ENCODE results near the gene TPRG1. TPM values are rescaled to one million over a fixed set of nuclear protein-coding genes. Genes with fewer than 3 reads are reported as not detected.

TPRG1 gene
- total RNA-seq, 4 donors from 2014 or later = 0.66 to 23.1 (median 5.6) TPM; not detected in 1

- Histone ChIP-seq H3K36me3 (no peaks in the 10 kb centered on the region), H3K27me3 (no peaks in the 10 kb centered on the region), H3K4me1 (no peaks in the 10 kb centered on the region), H3K9me3 (no peaks in the 10 kb centered on the region), H3K4me3 (no peak overlapping the region), H3K27ac (no peak overlapping the region)
- no peak for DNase-seq
- TF ChIP-seq POLR2A (IDR thresholded peaks at IDR 0.05) = no peak
Measured at GRCh38 chr3:189142527-189142926, 29.2 kb upstream of the TPRG1 start.

GRCh38 chr3:189143321-189143720 is 28.4 kb upstream of the TPRG1 start:
- Histone ChIP-seq H3K36me3 (no peaks in the 10 kb centered on the region), H3K4me3 (no peak overlapping the region), H3K4me1 (no peaks in the 10 kb centered on the region), H3K27me3 (no peaks in the 10 kb centered on the region), H3K9me3 (no peaks in the 10 kb centered on the region), H3K27ac (no peak overlapping the region)
- TF ChIP-seq POLR2A (IDR thresholded peaks at IDR 0.05) = no peak
- TF ChIP-seq, protein P1, sequence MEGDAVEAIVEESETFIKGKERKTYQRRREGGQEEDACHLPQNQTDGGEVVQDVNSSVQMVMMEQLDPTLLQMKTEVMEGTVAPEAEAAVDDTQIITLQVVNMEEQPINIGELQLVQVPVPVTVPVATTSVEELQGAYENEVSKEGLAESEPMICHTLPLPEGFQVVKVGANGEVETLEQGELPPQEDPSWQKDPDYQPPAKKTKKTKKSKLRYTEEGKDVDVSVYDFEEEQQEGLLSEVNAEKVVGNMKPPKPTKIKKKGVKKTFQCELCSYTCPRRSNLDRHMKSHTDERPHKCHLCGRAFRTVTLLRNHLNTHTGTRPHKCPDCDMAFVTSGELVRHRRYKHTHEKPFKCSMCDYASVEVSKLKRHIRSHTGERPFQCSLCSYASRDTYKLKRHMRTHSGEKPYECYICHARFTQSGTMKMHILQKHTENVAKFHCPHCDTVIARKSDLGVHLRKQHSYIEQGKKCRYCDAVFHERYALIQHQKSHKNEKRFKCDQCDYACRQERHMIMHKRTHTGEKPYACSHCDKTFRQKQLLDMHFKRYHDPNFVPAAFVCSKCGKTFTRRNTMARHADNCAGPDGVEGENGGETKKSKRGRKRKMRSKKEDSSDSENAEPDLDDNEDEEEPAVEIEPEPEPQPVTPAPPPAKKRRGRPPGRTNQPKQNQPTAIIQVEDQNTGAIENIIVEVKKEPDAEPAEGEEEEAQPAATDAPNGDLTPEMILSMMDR (IDR thresholded peaks at IDR 0.05) = no peak
- DNase-seq = no peak

GRCh38 chr3:189143771-189144170 is 28.0 kb upstream of the TPRG1 start:
- DNase-seq = no peak
- Histone ChIP-seq H3K4me3 (no peak overlapping the region), H3K27ac (no peak overlapping the region), H3K36me3 (no peaks in the 10 kb centered on the region), H3K9me3 (no peaks in the 10 kb centered on the region), H3K27me3 (no peaks in the 10 kb centered on the region), H3K4me1 (no peaks in the 10 kb centered on the region)
- no peak for TF ChIP-seq POLR2A (IDR thresholded peaks at IDR 0.05)
- TF ChIP-seq, protein P1 (IDR thresholded peaks at IDR 0.05) = no peak

DNA sequence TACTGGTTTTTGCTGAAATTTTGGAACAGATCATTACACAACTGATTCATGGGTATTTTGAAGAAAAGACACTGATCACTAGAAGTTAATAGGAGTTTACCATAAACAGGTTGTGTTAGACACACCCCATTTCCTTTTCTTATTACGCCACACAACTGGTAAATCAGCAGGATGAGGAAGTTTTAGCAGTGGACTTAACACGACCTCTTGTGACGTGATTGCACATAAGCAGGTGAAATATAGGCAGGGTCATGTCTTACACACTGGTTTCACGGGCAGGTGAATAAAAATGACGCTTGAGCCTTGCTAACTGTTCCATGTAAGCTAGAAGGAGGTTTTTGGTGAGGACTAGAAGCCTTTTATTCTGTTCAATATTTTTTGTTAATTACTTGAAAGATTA is 27.1 kb upstream of the TPRG1 start:
- no peaks in the 10 kb centered on the region for H3K4me1 ChIP-seq
- no peak for TF ChIP-seq POLR2A (IDR thresholded peaks at IDR 0.05)
- TF ChIP-seq, protein P1 (IDR thresholded peaks at IDR 0.05) = peak in 3 of 6 experiments; percentile 45 to 63 (median 52)
- H3K27ac ChIP-seq = no peak overlapping the region
- H3K36me3 ChIP-seq = no peaks in the 10 kb centered on the region
- H3K9me3 ChIP-seq = no peaks in the 10 kb centered on the region
- no peaks in the 10 kb centered on the region for H3K27me3 ChIP-seq
- DNase-seq = no peak
- H3K4me3 ChIP-seq = no peak overlapping the region

GRCh38 chr3:189146848-189147247 is 24.9 kb upstream of the TPRG1 start:
- H3K27ac ChIP-seq = no peak overlapping the region
- H3K27me3 ChIP-seq = no peaks in the 10 kb centered on the region
- H3K4me1 ChIP-seq = no peaks in the 10 kb centered on the region
- H3K9me3 ChIP-seq = no peaks in the 10 kb centered on the region
- H3K4me3 ChIP-seq = no peak overlapping the region
- H3K36me3 ChIP-seq = no peaks in the 10 kb centered on the region
- TF ChIP-seq, protein P1 (IDR thresholded peaks at IDR 0.05) = no peak
- no peak for TF ChIP-seq POLR2A (IDR thresholded peaks at IDR 0.05)
- no peak for DNase-seq

GRCh38 chr3:189148081-189148507 is 23.7 kb upstream of the TPRG1 start:
- no peak overlapping the region for H3K27ac ChIP-seq

More at GRCh38 chr3:189148081-189148507, 23.7 kb upstream of the TPRG1 start:
- no peaks in the 10 kb centered on the region for H3K4me1 ChIP-seq
- H3K9me3 ChIP-seq = no peaks in the 10 kb centered on the region
- DNase-seq = peak in 2 of 3 donors; percentile 37 to 86
- TF ChIP-seq POLR2A (IDR thresholded peaks at IDR 0.05) = no peak
- TF ChIP-seq, protein P1 (IDR thresholded peaks at IDR 0.05) = peak; percentile 61 to 87 (median 83)
- no peak overlapping the region for H3K4me3 ChIP-seq
- no peaks in the 10 kb centered on the region for H3K27me3 ChIP-seq
- H3K36me3 ChIP-seq = no peaks in the 10 kb centered on the region

All from Peyer's patch (tissue), 4 donors.